Cardiac septum (tissue), 1 donor: Measurements from ENCODE around the gene DDX3X. TPM values are rescaled to one million over a fixed set of nuclear protein-coding genes. Genes with fewer than 3 reads are reported as not detected.

Experiments
- DNase-seq: peaks from one replicate; pipeline ENCODE4 v3.0.0-alpha.2; 2020; ENCODE audit warnings: low spot score
- intact Hi-C: fragments of 100-400 bp; cut with DNase I; formaldehyde crosslinking; loops from one replicate; pipeline ENCODE4 v1.14.0; 2022
- total RNA-seq: library from RNA; stranded (reverse); fragmentation: NEBNext Ultra II Directional; extraction: Animal tissue kit (Norgen Biotek cat#: 25700); gene quantifications from one replicate; pipeline ENCODE4 v1.2.1, GENCODE V29; 2021
- donor health status: DM: no; HTN: no; CAD: no.

Gene DDX3X
- total RNA-seq, 1 donor from 2014 or later, result 214 TPM

GRCh38 chrX:41322821-41323603 lies 10.9 kb upstream of the DDX3X start:
- intact Hi-C loops, result no loop called here
- DNase-seq, result no peak

GRCh38 chrX:41326431-41326830 lies 7.5 kb upstream of the DDX3X start:
- intact Hi-C loops, result no loop called here
- no peak for DNase-seq

GRCh38 chrX:41327341-41327740 lies 6.6 kb upstream of the DDX3X start:
- no peak for DNase-seq
- intact Hi-C loops, result no loop called here

- no peak for DNase-seq
- intact Hi-C loops, result no loop called here
Measured at GRCh38 chrX:41329101-41329500, 4.9 kb upstream of the DDX3X start.

- intact Hi-C loops, result loop anchor here (2.0 kb wide), 1 partner anchor 111 kb away; no protein-coding TSS in a partner anchor
- DNase-seq, result no peak
Measured at GRCh38 chrX:41332005-41332404, 2.0 kb upstream of the DDX3X start.

GRCh38 chrX:41332408-41333002 lies 1.5 kb upstream of the DDX3X start:
- no peak for DNase-seq
- intact Hi-C loops, result loop anchor here (2.0 kb wide), 1 partner anchor 110 kb away; no protein-coding TSS in a partner anchor

- intact Hi-C loops, result loop anchor here (2.0 kb wide), 1 partner anchor 110 kb away; no protein-coding TSS in a partner anchor
- DNase-seq, result peak; percentile 92
Measured at GRCh38 chrX:41333003-41333743, 789 bp upstream of the DDX3X start.

GRCh38 chrX:41334363-41335197 lies 618 bp downstream of the DDX3X start:
- DNase-seq, result peak; percentile 93
- intact Hi-C loops, result loop anchor here (2.0 kb wide), 2 partner anchors 114 to 248 kb away; no protein-coding TSS in a partner anchor

GRCh38 chrX:41335198-41335957 lies 1.4 kb downstream of the DDX3X start:
- DNase-seq, result no peak
- intact Hi-C loops, result loop anchor here (2.0 kb wide), 2 partner anchors 113 to 249 kb away; no protein-coding TSS in a partner anchor

- intact Hi-C loops, result loop anchor here (2.0 kb wide), 2 partner anchors 113 to 249 kb away; no protein-coding TSS in a partner anchor
- DNase-seq, result no peak
Measured at GRCh38 chrX:41335958-41336331, 2.0 kb downstream of the DDX3X start.

GRCh38 chrX:41336447-41336846 lies 2.5 kb downstream of the DDX3X start:
- intact Hi-C loops, result no loop called here
- no peak for DNase-seq

GRCh38 chrX:41337140-41337539 lies 3.2 kb downstream of the DDX3X start:
- intact Hi-C loops, result no loop called here
- DNase-seq, result no peak

GRCh38 chrX:41338436-41338835 lies 4.5 kb downstream of the DDX3X start:
- DNase-seq, result no peak
- intact Hi-C loops, result no loop called here

GRCh38 chrX:41339148-41339547 lies 5.2 kb downstream of the DDX3X start:
- intact Hi-C loops, result no loop called here
- no peak for DNase-seq

- no peak for DNase-seq
- intact Hi-C loops, result no loop called here
Measured at GRCh38 chrX:41344053-41344452, 10.1 kb downstream of the DDX3X start.

- intact Hi-C loops, result no loop called here
- no peak for DNase-seq
Measured at GRCh38 chrX:41347186-41347585, 13.2 kb downstream of the DDX3X start.

- DNase-seq, result no peak
- intact Hi-C loops, result no loop called here
Measured at GRCh38 chrX:41348551-41348950, 14.6 kb downstream of the DDX3X start.

- intact Hi-C loops, result no loop called here
- DNase-seq, result no peak
Measured at GRCh38 chrX:41350150-41350975, 16.4 kb downstream of the DDX3X start.
